ENCODE data around the gene MBD6. TPM values are rescaled to one million over a fixed set of nuclear protein-coding genes. Genes with fewer than 3 reads are reported as not detected.
"Not testable (repeated sequence)": the region's sequence is repeated elsewhere in the genome, so short reads cannot be mapped to it uniquely, and the experiment has no call there.

MBD6 gene
- total and polyA plus RNA-seq, 7 donors, result 11.6 to 52.9 (median 29.5) TPM

- 49 to 55% (median 50%) methylated on average over 4 of the region's 4 CpGs for WGBS, 3 donors
- DNase-seq (no peak), ATAC-seq (no peak)
- H3K27me3 ChIP-seq (ENCODE audit: insufficient read depth in 3 of 3, low read length in 2 of 3), result peaks cover 0 to 16% (median 0%) of the 10 kb centered on the region in 3 donors
- no peak overlapping the region for H3K4me3 ChIP-seq
- H3K27ac ChIP-seq, result no peak overlapping the region
- intact Hi-C loops (cut with DNase I), result no loop called here
- no peaks in the 10 kb centered on the region for H3K9me3 ChIP-seq
- H3K36me3 ChIP-seq (ENCODE audit: insufficient read depth in 1 of 2, low read depth in 1 of 2), result no peaks in the 10 kb centered on the region
- TF ChIP-seq CTCF (IDR thresholded peaks at IDR 0.05), result no peak
- H3K4me1 ChIP-seq, result no peaks in the 10 kb centered on the region
Observed at GRCh38 chr12:57563358-57563757, 40.7 kb downstream of the MBD6 start.

DNA sequence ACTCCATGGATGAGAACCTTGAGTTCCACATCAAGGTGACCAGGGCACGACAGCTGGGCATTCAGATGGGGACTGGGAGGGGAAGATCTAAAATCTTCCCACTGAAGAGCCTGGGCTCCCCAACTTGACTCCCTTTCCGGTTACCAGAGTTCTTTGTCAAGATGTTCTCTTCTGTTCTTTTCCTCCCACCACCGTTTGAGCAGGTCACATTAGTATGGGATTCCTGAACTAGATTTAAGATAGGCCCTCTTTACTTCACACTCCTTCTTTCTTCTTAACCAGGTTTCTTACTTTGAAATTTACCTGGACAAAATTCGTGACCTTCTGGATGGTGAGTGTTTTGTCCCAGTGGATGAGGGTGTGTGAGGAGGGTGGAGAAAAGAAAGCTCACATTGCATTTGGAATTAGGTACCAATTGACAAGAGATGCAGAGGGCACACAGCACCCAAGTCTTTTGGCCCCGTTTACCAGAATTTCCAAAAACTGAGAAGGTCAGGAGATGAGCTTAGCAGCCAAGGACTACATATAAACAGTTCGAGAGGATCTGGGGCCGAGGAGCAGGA lies 41.6 kb downstream of the MBD6 start:
- TF ChIP-seq CTCF (IDR thresholded peaks at IDR 0.05), result no peak
- intact Hi-C loops (cut with DNase I), result no loop called here
- Histone ChIP-seq H3K4me3 (no peak overlapping the region), H3K27ac (no peak overlapping the region), H3K4me1 (no peaks in the 10 kb centered on the region), H3K27me3 (ENCODE audit: insufficient read depth in 3 of 3, low read length in 2 of 3) (peaks cover 0 to 21% (median 0%) of the 10 kb centered on the region in 3 donors), H3K36me3 (ENCODE audit: insufficient read depth in 1 of 2, low read depth in 1 of 2) (no peaks in the 10 kb centered on the region), H3K9me3 (no peaks in the 10 kb centered on the region)
- 74 to 83% (median 79%) methylated on average over 7 of the region's 7 CpGs for whole genome bisulfite sequencing, 3 donors
- DNase-seq (no peak), ATAC-seq (no peak)

DNA sequence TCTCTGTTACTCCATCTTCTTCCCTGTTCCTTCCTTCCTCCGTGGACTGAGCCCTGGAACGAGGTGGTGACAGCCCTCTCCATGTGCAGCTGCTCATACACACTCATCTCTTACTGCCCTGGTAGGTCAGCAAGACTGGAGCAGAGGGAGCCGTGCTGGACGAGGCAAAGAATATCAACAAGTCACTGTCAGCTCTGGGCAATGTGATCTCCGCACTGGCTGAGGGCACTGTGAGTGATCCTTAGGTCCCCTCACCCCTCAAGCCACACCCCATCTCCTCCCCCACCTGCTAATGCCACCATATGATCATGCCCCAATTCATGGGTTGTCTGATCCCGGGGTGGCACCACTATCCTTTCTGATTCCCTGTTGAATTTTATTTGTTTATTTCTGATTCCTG lies 46.2 kb downstream of the MBD6 start:
- no peaks in the 10 kb centered on the region for H3K9me3 ChIP-seq
- intact Hi-C loops (cut with DNase I), result no loop called here
- DNase-seq, result no peak
- no peak overlapping the region for H3K4me3 ChIP-seq
- 53 to 66% (median 57%) methylated on average over 6 of the region's 6 CpGs for WGBS, 3 donors
- TF ChIP-seq CTCF (IDR thresholded peaks at IDR 0.05), result no peak
- H3K36me3 ChIP-seq (ENCODE audit: insufficient read depth in 1 of 2, low read depth in 1 of 2), result no peaks in the 10 kb centered on the region
- no peaks in the 10 kb centered on the region for H3K4me1 ChIP-seq
- no peak overlapping the region for H3K27ac ChIP-seq
- H3K27me3 ChIP-seq (ENCODE audit: insufficient read depth in 3 of 3, low read length in 2 of 3), result peaks cover 0 to 30% (median 0%) of the 10 kb centered on the region in 3 donors
- no peak for ATAC-seq

GRCh38 chr12:57569858-57570257 lies 47.2 kb downstream of the MBD6 start:
- Histone ChIP-seq H3K27ac (no peak overlapping the region), H3K4me1 (no peaks in the 10 kb centered on the region), H3K4me3 (no peak overlapping the region), H3K36me3 (ENCODE audit: insufficient read depth in 1 of 2, low read depth in 1 of 2) (no peaks in the 10 kb centered on the region), H3K27me3 (ENCODE audit: insufficient read depth in 3 of 3, low read length in 2 of 3) (peaks cover 0 to 30% (median 0%) of the 10 kb centered on the region in 3 donors), H3K9me3 (no peaks in the 10 kb centered on the region)
- intact Hi-C loops (cut with DNase I), result no loop called here
- ATAC-seq (no peak), DNase-seq (no peak)
- TF ChIP-seq CTCF (IDR thresholded peaks at IDR 0.05), result no peak
- WGBS, 3 donors, result 85% methylated on average over 18 of the region's 18 CpGs

DNA sequence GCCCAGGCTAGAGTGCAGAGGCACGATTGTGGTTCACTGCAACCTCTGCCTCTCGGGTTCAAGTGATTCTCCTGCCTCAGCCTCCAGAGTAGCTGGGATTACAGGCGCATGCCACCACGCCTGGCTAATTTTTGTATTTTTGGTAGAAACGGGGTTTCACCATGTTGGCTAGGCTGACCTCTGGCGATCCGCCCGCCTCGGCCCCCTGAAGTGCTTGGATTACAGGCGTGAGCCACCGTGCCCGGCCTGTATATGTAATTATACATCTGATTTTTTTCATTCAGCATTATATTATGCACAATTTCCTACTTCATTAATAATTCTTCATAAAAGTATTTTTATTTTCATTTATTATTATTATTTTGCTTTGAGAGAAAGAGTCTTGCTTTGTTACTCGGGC lies 47.8 kb downstream of the MBD6 start:
- H3K27ac ChIP-seq; H3K4me3 ChIP-seq; H3K36me3 ChIP-seq (ENCODE audit: insufficient read depth in 1 of 2, low read depth in 1 of 2); ATAC-seq; DNase-seq; H3K4me1 ChIP-seq; H3K9me3 ChIP-seq; intact Hi-C loops (cut with DNase I): not testable (repeated sequence)
- 78 to 82% (median 81%) methylated on average over 13 of the region's 13 CpGs for WGBS, 3 donors
- H3K27me3 ChIP-seq (ENCODE audit: insufficient read depth in 3 of 3, low read length in 2 of 3), result peaks cover 0 to 30% (median 0%) of the 10 kb centered on the region in 3 donors
